ENCODE results near the gene TBX3.

GRCh38 chr12:114674251-114675047 is 9.5 kb downstream of the TBX3 start:
- TF ChIP-seq, protein P1, sequence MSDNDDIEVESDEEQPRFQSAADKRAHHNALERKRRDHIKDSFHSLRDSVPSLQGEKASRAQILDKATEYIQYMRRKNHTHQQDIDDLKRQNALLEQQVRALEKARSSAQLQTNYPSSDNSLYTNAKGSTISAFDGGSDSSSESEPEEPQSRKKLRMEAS (IDR thresholded peaks at IDR 0.05; ENCODE audit: insufficient read depth, insufficient read length), result no peak
- TF ChIP-seq POLR2A (IDR thresholded peaks at IDR 0.05; ENCODE audit: low read depth, low read length), result no peak
- TF ChIP-seq MYC (IDR thresholded peaks at IDR 0.05; ENCODE audit: low read depth, low read length), result no peak
- TF ChIP-seq EZH2 (IDR thresholded peaks at IDR 0.05; ENCODE audit: borderline replicate concordance, low read depth, low read length, severe bottlenecking), result no peak
- TF ChIP-seq, protein P2, sequence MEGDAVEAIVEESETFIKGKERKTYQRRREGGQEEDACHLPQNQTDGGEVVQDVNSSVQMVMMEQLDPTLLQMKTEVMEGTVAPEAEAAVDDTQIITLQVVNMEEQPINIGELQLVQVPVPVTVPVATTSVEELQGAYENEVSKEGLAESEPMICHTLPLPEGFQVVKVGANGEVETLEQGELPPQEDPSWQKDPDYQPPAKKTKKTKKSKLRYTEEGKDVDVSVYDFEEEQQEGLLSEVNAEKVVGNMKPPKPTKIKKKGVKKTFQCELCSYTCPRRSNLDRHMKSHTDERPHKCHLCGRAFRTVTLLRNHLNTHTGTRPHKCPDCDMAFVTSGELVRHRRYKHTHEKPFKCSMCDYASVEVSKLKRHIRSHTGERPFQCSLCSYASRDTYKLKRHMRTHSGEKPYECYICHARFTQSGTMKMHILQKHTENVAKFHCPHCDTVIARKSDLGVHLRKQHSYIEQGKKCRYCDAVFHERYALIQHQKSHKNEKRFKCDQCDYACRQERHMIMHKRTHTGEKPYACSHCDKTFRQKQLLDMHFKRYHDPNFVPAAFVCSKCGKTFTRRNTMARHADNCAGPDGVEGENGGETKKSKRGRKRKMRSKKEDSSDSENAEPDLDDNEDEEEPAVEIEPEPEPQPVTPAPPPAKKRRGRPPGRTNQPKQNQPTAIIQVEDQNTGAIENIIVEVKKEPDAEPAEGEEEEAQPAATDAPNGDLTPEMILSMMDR (IDR thresholded peaks at IDR 0.05; ENCODE audit: extremely low read depth in 1 of 2, insufficient read depth in 1 of 2, low read depth in 1 of 2, low read length in 2 of 2), result no peak
- no peak for TF ChIP-seq POLR2AphosphoS5 (IDR thresholded peaks at IDR 0.05; ENCODE audit: insufficient read depth, low read depth, low read length)
- TF ChIP-seq GATA2 (IDR thresholded peaks at IDR 0.05; ENCODE audit: insufficient read depth, insufficient read length, low read depth, low read length), result no peak
- TF ChIP-seq FOS (IDR thresholded peaks at IDR 0.05; ENCODE audit: borderline replicate concordance, insufficient read depth, low read length), result no peak
- TF ChIP-seq JUN (IDR thresholded peaks at IDR 0.05; ENCODE audit: borderline replicate concordance, insufficient read depth, insufficient read length, low read depth), result no peak

Measured in endothelial cell of umbilical vein (primary cell).